GM12872 (cell line): ENCODE results near the gene ZPR1.

Experiments
- CTCF ChIP-seq: IDR thresholded peaks from 3 replicates; pipeline ENCODE4 v1.5.1; 2011; ENCODE audit warnings: low read depth, mild to moderate bottlenecking, low read length, moderate library complexity; ENCODE audit not compliant: insufficient read depth

The ZPR1 gene

DNA sequence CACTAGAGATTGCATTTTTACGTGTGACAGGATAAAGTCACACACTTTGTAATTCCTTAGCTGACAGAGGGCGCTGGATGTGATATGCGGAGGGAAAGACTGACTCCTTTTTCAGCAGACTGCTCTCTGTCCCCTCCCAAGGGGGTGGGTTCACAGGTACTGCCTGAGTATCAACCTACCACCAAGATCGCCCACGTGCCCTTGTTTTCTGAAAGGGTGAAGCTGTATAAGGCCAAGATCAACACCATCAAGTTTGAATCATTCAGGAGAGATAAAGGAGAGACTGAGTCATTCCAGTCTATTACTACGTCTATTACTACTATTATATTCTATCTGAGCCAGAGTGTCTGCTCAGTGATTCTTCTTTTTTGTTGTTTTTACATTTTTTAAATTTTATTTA lies 45.7 kb downstream of the ZPR1 start:
- no peak for TF ChIP-seq CTCF

GRCh38 chr11:116740741-116741140 lies 47.1 kb downstream of the ZPR1 start:
- TF ChIP-seq CTCF, result no peak

DNA sequence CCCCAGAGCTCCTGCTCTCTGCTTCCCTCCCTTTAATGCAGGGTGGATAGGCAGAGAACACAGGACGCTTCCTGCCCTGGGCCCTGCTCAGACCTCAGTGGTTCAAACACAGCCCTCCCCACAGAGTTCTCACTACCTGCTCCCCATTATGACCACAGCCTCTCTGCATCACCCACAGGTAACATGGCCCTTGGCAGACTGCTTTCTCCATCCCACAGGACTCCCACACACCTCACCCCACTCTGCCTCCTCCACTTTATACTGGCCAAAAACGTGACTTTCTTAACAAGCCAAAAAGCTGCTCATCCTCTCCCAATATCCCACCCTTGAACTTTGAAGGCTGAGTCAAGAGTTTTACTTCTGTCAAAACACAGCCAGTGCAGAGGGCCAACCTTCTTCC lies 48.8 kb downstream of the ZPR1 start:
- no peak for TF ChIP-seq CTCF

GRCh38 chr11:116736763-116737162 lies 51.1 kb downstream of the ZPR1 start:
- TF ChIP-seq CTCF, result no peak; the same call in 2 of the 3 replicates

- no peak for TF ChIP-seq CTCF
Measured at GRCh38 chr11:116733969-116734508, 53.8 kb downstream of the ZPR1 start.

- TF ChIP-seq CTCF, result no peak
Measured at GRCh38 chr11:116733043-116733755, 54.6 kb downstream of the ZPR1 start.

- peak; percentile 99 for TF ChIP-seq CTCF
Measured at GRCh38 chr11:116732271-116733042, 55.4 kb downstream of the ZPR1 start.
